Adrenal gland (tissue), 12 donors: ENCODE results near the gene TAF1C. TPM values are rescaled to one million over a fixed set of nuclear protein-coding genes. Genes with fewer than 3 reads are reported as not detected.

Experiments
- DNase-seq, 7 donors: peaks; one replicate each; pipeline ENCODE4 v3.0.0-alpha.2; 2019 to 2020
- H3K27ac ChIP-seq, 5 donors: fragments of 200-600 bp; sonication (generic) in 4 of 5; 1 replicate in 3 of 5; 2 replicates in 2 of 5; pipeline versions ENCODE4 v1.5.1 to v1.8.0; 2016 to 2020; ENCODE audit warnings: mild to moderate bottlenecking in 1 of 5
- H3K27me3 ChIP-seq: fragments of 200-600 bp; 2 replicates; pipeline ENCODE4 v1.8.0; 2021
- H3K36me3 ChIP-seq, 2 donors: fragments of 200-600 bp; replicated peaks in 1 of 2; 1 replicate in 1 of 2; 2 replicates in 1 of 2; pipeline versions ENCODE4 v1.5.1 to v1.8.0; 2018 to 2022
- H3K4me1 ChIP-seq, 2 donors: fragments of 200-600 bp; replicated peaks in 1 of 2; 1 replicate in 1 of 2; 2 replicates in 1 of 2; pipeline versions ENCODE4 v1.5.1 to v1.8.0; 2018 to 2021
- H3K4me3 ChIP-seq, 4 donors: fragments of 200-600 bp; sonication (generic) in 3 of 4; one replicate each; pipeline ENCODE4 v1.5.1; 2016 to 2018
- H3K9me3 ChIP-seq, 3 donors: fragments of 200-600 bp; sonication (generic) in 1 of 3; replicated peaks in 1 of 3; 1 replicate in 2 of 3; 2 replicates in 1 of 3; pipeline versions ENCODE4 v1.5.1 to v1.8.0; 2016 to 2021
- CTCF ChIP-seq, 6 experiments: fragments of 450-650 bp in 4 of 6; fragments of 200-600 bp in 2 of 6; sonication (generic) in 1 of 6; IDR thresholded peaks; 1 replicate in 5 of 6; 2 replicates in 1 of 6; pipeline versions ENCODE4 v1.5.1 to v1.8.0; 2016 to 2021; ENCODE audit warnings: antibody characterized with exemption in 6 of 6, mild to moderate bottlenecking in 2 of 6, moderate library complexity in 1 of 6
- POLR2A ChIP-seq, 2 donors: fragments of 450-650 bp; IDR thresholded peaks; one replicate each; pipeline ENCODE4 v1.6.1; 2017; ENCODE audit warnings: antibody characterized with exemption in 2 of 2, mild to moderate bottlenecking in 2 of 2, moderate library complexity in 1 of 2
- WGBS, 4 donors: extraction: QIAGEN DNeasy Blood & Tissue Kit in 2 of 4; methylation state at CpG; one replicate each; pipeline versions ENCODE4 v1.1.5 to v1.1.7; 2013 to 2017; 5-methylcytosine and 5-hydroxymethylcytosine counted together
- intact Hi-C, 2 donors: fragments of 100-400 bp; cut with DNase I; formaldehyde crosslinking; loops; one replicate each; pipeline versions ENCODE4 v1.14.1 to v1.15.0; 2022 to 2023
- polyA plus RNA-seq, 3 donors: library from polyadenylated mRNA; stranded (reverse); fragments of 200-250 nt in 2 of 3; fragments of 350-450 nt in 1 of 3; fragmentation: Illumina TruSeq in 1 of 3; extraction: RNeasy Lipid Tissue Mini Kit (QIAGEN cat#74804) in 1 of 3; gene quantifications; one replicate each; pipeline ENCODE4 v1.2.3, GENCODE V29; 2013 to 2014
- total RNA-seq, 9 donors: library from RNA; depleted of rRNA in 4 of 9; stranded (reverse); fragments of >200 nt in 4 of 9; fragments of 120-200 nt in 1 of 9; fragmentation: NEBNext Ultra II Directional in 1 of 9; extraction: Animal tissue kit (Norgen Biotek cat#: 25700) in 1 of 9; gene quantifications; one replicate each; pipeline versions ENCODE4 v1.1.0 to v1.2.4, GENCODE V29; 2013 to 2023
- donor health status: healthy with polysubstance abuse.
- donor health status: Bipolar disorder and iron deficiency.
- donor health status: DM: yes; HTN: yes; CAD: no.
- donor health status: DM: no; HTN: no; CAD: no.
- donor health status: DM: no; HTN: no; CAD: no.
- donor health status: DM: yes; HTN: yes; CAD: no.

The TAF1C gene
- total and polyA plus RNA-seq, 12 donors: 6.4 to 205 (median 40.1) TPM

GRCh38 chr16:84212154-84212553 lies 25.3 kb upstream of the TAF1C start:
- 65 to 71% (median 69%) methylated on average over 4 of the region's 4 CpGs for WGBS, 4 donors

GRCh38 chr16:84209989-84210388 lies 23.1 kb upstream of the TAF1C start:
- no peak for DNase-seq
- H3K4me3 ChIP-seq: no peak overlapping the region
- intact Hi-C loops: no loop called here
- H3K27ac ChIP-seq: no peak overlapping the region
- H3K4me1 ChIP-seq: no peaks in the 10 kb centered on the region
- no peaks in the 10 kb centered on the region for H3K27me3 ChIP-seq
- no peaks in the 10 kb centered on the region for H3K36me3 ChIP-seq
- 72 to 92% (median 79%) methylated on average over 2 of the region's 2 CpGs for WGBS, 4 donors
- no peaks in the 10 kb centered on the region for H3K9me3 ChIP-seq
- TF ChIP-seq CTCF (IDR thresholded peaks at IDR 0.05) (no peak), POLR2A (IDR thresholded peaks at IDR 0.05) (no peak)

More at GRCh38 chr16:84212154-84212553, 25.3 kb upstream of the TAF1C start:
- Histone ChIP-seq H3K27ac (no peak overlapping the region), H3K4me1 (no peaks in the 10 kb centered on the region), H3K36me3 (no peaks in the 10 kb centered on the region), H3K4me3 (no peak overlapping the region), H3K9me3 (no peaks in the 10 kb centered on the region), H3K27me3 (no peaks in the 10 kb centered on the region)
- intact Hi-C loops: no loop called here
- TF ChIP-seq POLR2A (IDR thresholded peaks at IDR 0.05) (no peak), CTCF (IDR thresholded peaks at IDR 0.05) (no peak)
- DNase-seq: no peak

- intact Hi-C loops: no loop called here
- Histone ChIP-seq H3K27me3 (no peaks in the 10 kb centered on the region), H3K4me3 (no peak overlapping the region), H3K36me3 (no peaks in the 10 kb centered on the region), H3K4me1 (no peaks in the 10 kb centered on the region), H3K27ac (no peak overlapping the region), H3K9me3 (no peaks in the 10 kb centered on the region)
- WGBS, 4 donors: 86 to 91% (median 88%) methylated on average over 6 to 8 of the region's 8 CpGs
- no peak for DNase-seq
- TF ChIP-seq CTCF (IDR thresholded peaks at IDR 0.05) (no peak), POLR2A (IDR thresholded peaks at IDR 0.05) (no peak)
These were observed 21.0 kb upstream of the TAF1C start for GRCh38 chr16:84207879-84208278.

- Histone ChIP-seq H3K4me3 (no peak overlapping the region), H3K9me3 (no peaks in the 10 kb centered on the region), H3K27ac (no peak overlapping the region), H3K36me3 (no peaks in the 10 kb centered on the region), H3K4me1 (no peaks in the 10 kb centered on the region), H3K27me3 (no peaks in the 10 kb centered on the region)
- DNase-seq: no peak
- intact Hi-C loops: no loop called here
- WGBS, 4 donors: 66 to 81% (median 73%) methylated on average over 4 to 6 of the region's 6 CpGs
- no peak for TF ChIP-seq POLR2A (IDR thresholded peaks at IDR 0.05)
- no peak for TF ChIP-seq CTCF (IDR thresholded peaks at IDR 0.05)
These were observed 20.4 kb upstream of the TAF1C start for GRCh38 chr16:84207251-84207650.
